Skeletal muscle tissue (tissue), 4 donors: Measurements from ENCODE around the gene NEFH. TPM values are rescaled to one million over a fixed set of nuclear protein-coding genes. Genes with fewer than 3 reads are reported as not detected.

Experiments used
- H3K27ac ChIP-seq: one replicate; pipeline ENCODE4 v1.7.0; 2013; ENCODE audit warnings: mild to moderate bottlenecking, low read depth, low read length, inconsistent platforms
- H3K27me3 ChIP-seq, 3 donors: one replicate each; pipeline ENCODE4 v1.7.0; 2013; ENCODE audit warnings: low read length in 3 of 3; ENCODE audit not compliant: control insufficient read depth in 3 of 3, insufficient read depth in 3 of 3
- H3K36me3 ChIP-seq, 3 donors: one replicate each; pipeline ENCODE4 v1.7.0; 2013; ENCODE audit warnings: low read length in 3 of 3; ENCODE audit not compliant: control insufficient read depth in 3 of 3, insufficient read depth in 3 of 3
- H3K4me1 ChIP-seq, 3 donors: one replicate each; pipeline ENCODE4 v1.7.0; 2013; ENCODE audit warnings: low read length in 3 of 3, mild to moderate bottlenecking in 3 of 3; ENCODE audit not compliant: control insufficient read depth in 3 of 3, insufficient read depth in 3 of 3
- H3K4me3 ChIP-seq, 3 donors: one replicate each; pipeline ENCODE4 v1.7.0; 2013; ENCODE audit warnings: low read length in 3 of 3
- H3K9ac ChIP-seq, 3 donors: one replicate each; pipeline ENCODE4 v1.7.0; 2013; ENCODE audit warnings: low read length in 3 of 3, mild to moderate bottlenecking in 3 of 3, moderate library complexity in 2 of 3, low read depth in 1 of 3
- H3K9me3 ChIP-seq, 3 donors: one replicate each; pipeline ENCODE4 v1.7.0; 2013; ENCODE audit warnings: low read length in 3 of 3; ENCODE audit not compliant: control insufficient read depth in 3 of 3
- total RNA-seq: library from RNA; depleted of rRNA; stranded (reverse); fragments of >200 nt; gene quantifications from one replicate; pipeline ENCODE4 v1.2.3, GENCODE V29; 2014
- donor health status: Osteomylitis.

Gene NEFH
- total RNA-seq, 1 donor from 2014 or later, result 0.52 TPM

DNA sequence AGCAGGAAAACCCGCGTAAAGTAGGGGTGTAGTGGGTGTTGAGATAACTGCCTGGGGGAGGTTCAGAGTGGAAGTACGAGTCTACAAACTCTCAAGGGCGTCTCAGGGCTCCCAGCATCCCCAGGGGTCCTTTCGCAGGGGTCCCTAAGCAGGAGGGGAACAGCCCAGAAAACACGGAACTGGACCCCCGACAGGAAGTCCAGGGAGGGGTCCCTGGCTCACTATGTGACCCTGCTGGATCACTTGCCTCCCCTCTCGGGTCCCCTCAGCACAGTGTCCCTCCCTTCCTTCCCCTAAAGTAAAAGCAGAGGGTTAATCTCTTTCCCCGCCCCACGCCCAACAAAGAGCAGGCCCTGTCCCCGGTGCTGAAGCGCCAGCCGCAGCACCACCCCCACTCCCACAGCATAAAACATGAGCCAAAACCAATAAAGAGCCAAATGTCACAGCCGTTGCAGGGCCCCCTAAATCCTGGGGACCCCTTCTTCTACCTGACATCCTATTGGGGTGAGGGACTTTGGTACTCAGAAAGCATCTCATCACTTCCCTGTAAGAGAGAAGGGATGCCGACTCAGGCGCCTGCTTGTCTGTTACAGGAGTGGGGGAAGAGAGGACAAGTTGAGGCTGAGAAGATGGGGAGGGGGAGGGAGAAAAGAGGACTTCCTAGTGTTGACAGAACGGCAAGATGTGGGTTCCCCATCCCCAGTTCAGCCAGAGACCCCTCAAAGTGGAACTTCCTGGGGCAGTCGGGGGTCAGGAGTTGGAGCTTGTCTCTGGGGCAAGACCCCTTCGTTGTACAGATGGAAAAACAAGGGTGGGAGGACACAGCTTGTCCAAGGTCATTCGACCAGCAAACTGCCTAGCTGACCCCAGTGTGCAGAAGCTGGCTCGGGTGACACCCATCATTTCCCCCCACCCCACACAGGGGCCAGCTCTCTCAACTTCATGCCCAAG lies 1.4 kb upstream of the NEFH start:
- Histone ChIP-seq H3K9ac (no peak overlapping the region), H3K27me3 (peaks cover 49 to 71% (median 63%) of the 10 kb centered on the region in 3 donors), H3K27ac (no peak overlapping the region), H3K4me3 (no peak overlapping the region), H3K36me3 (no peaks in the 10 kb centered on the region), H3K4me1 (peaks cover 7 to 13% (median 8%) of the 10 kb centered on the region in 3 donors), H3K9me3 (no peaks in the 10 kb centered on the region)

DNA sequence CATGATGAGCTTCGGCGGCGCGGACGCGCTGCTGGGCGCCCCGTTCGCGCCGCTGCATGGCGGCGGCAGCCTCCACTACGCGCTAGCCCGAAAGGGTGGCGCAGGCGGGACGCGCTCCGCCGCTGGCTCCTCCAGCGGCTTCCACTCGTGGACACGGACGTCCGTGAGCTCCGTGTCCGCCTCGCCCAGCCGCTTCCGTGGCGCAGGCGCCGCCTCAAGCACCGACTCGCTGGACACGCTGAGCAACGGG lies 169 bp downstream of the NEFH start:
- H3K27ac ChIP-seq, result no peak overlapping the region
- H3K4me3 ChIP-seq, result peak overlapping the region in 1 of 3 donors; percentile 45
- no peak overlapping the region for H3K9ac ChIP-seq
- H3K4me1 ChIP-seq, result peaks cover 7 to 13% (median 8%) of the 10 kb centered on the region in 3 donors
- no peaks in the 10 kb centered on the region for H3K36me3 ChIP-seq
- no peaks in the 10 kb centered on the region for H3K9me3 ChIP-seq
- peaks cover 48 to 71% (median 63%) of the 10 kb centered on the region in 3 donors for H3K27me3 ChIP-seq

DNA sequence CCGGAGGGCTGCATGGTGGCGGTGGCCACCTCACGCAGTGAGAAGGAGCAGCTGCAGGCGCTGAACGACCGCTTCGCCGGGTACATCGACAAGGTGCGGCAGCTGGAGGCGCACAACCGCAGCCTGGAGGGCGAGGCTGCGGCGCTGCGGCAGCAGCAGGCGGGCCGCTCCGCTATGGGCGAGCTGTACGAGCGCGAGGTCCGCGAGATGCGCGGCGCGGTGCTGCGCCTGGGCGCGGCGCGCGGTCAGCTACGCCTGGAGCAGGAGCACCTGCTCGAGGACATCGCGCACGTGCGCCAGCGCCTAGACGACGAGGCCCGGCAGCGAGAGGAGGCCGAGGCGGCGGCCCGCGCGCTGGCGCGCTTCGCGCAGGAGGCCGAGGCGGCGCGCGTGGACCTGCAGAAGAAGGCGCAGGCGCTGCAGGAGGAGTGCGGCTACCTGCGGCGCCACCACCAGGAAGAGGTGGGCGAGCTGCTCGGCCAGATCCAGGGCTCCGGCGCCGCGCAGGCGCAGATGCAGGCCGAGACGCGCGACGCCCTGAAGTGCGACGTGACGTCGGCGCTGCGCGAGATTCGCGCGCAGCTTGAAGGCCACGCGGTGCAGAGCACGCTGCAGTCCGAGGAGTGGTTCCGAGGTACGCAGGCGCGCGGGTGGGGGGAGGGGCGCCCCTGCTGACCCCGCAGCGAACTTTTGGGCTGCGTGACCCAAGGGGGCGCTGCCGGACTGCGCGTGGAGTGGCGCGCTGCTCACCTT lies 670 bp downstream of the NEFH start:
- Histone ChIP-seq H3K27me3 (peaks cover 45 to 71% (median 63%) of the 10 kb centered on the region in 3 donors), H3K27ac (no peak overlapping the region), H3K9ac (no peak overlapping the region), H3K4me3 (peak overlapping the region in 1 of 3 donors; percentile 45), H3K36me3 (no peaks in the 10 kb centered on the region), H3K4me1 (peaks cover 7 to 13% (median 8%) of the 10 kb centered on the region in 3 donors), H3K9me3 (no peaks in the 10 kb centered on the region)

DNA sequence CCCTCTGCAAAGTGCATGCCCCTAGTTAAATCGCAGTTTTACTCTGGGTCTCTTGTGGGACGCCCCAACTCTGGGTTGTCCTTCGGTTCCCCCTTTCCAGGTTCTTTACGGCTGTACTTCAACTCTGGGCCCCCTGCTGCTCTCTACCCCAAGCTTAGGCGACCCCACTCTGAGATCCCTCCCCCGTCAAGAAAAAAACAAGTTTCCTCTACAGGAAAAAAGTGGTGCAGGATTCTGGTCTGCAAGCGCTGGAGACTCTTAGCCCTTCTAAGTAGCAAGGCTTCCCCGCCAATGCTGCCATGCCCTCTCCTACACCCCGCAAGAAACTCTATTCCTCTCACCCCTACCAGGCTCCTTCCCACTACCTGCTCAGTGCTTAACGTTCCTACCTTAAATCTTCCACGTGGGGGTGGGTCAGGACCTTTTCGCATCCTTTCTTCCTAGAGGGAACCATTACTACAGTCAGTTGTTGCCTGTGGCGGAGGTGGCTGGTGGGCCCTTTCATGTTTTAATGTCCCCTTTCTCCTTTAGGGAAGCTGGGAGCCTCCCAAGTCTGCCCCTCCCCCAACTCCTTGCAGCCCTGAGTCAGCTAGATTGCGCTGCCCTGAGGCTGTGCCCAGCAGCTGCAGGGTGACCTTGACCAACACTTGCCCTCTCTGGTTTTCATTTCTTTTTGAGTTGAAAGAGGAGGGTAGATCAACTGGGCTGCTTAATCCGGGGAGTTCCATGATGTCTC lies 1.4 kb downstream of the NEFH start:
- Histone ChIP-seq H3K9ac (no peak overlapping the region), H3K27me3 (peaks cover 41 to 68% (median 63%) of the 10 kb centered on the region in 3 donors), H3K4me3 (no peak overlapping the region), H3K36me3 (no peaks in the 10 kb centered on the region), H3K4me1 (peaks cover 7 to 13% (median 8%) of the 10 kb centered on the region in 3 donors), H3K9me3 (no peaks in the 10 kb centered on the region), H3K27ac (no peak overlapping the region)

DNA sequence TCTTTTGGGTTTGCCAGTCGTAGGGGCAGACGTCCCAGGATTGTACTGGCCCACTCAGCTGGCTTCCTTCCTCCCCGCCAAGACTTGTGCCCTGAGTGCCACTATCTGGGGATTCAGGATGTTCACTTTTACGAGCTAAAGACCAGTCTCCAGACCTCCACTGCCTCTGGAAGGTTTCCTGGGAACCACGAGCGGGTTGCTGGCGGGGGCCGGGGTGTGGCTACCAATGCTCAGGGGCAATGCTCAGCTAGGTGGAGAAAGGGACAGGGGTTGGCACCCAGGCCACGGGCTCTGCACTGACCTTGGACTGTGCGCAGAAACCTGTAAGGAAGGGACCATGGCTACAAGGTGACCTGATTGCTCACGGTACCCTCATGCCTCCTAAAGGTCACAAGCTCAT lies 2.2 kb downstream of the NEFH start:
- Histone ChIP-seq H3K36me3 (no peaks in the 10 kb centered on the region), H3K4me1 (peaks cover 7 to 13% (median 8%) of the 10 kb centered on the region in 3 donors), H3K27ac (no peak overlapping the region), H3K9ac (no peak overlapping the region), H3K27me3 (peaks cover 41 to 60% (median 60%) of the 10 kb centered on the region in 3 donors), H3K4me3 (no peak overlapping the region), H3K9me3 (no peaks in the 10 kb centered on the region)

DNA sequence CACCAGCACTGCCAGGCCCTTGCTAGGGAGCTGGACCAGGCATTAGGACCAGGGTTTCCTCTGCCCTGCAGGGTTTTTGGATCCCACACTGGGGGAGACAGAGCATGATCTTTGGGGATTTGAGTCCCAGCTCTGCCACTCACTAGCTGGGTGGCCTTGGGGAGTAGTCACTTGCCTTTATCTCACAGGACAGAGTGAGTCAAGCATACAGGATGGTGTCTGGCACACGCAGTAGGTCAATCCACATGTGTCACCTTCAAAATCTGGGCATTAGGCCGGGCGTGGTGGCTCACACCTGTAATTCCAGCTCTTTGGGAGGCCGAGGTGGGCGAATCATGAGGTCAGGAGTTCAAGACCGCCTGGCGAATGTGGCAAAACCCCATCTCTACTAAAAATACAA lies 2.7 kb downstream of the NEFH start:
- Histone ChIP-seq H3K9ac (no peak overlapping the region), H3K9me3 (no peaks in the 10 kb centered on the region), H3K4me1 (peaks cover 7 to 13% (median 8%) of the 10 kb centered on the region in 3 donors), H3K4me3 (no peak overlapping the region), H3K27me3 (peaks cover 41 to 56% (median 55%) of the 10 kb centered on the region in 3 donors), H3K36me3 (no peaks in the 10 kb centered on the region), H3K27ac (no peak overlapping the region)

DNA sequence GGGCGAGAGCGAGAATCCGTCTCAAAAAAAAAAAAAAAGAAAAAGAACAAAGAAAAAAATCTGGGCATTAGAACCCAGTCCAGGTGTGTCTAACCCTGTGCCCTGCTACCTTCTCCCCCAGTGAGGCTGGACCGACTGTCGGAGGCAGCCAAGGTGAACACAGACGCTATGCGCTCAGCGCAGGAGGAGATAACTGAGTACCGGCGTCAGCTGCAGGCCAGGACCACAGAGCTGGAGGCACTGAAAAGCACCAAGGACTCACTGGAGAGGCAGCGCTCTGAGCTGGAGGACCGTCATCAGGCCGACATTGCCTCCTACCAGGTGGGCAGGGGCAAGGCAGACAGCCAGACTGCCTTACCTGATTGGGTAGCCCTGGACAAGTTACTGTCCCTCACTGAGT lies 3.2 kb downstream of the NEFH start:
- no peak overlapping the region for H3K9ac ChIP-seq
- peaks cover 5 to 13% (median 8%) of the 10 kb centered on the region in 3 donors for H3K4me1 ChIP-seq
- no peaks in the 10 kb centered on the region for H3K36me3 ChIP-seq
- H3K27ac ChIP-seq, result no peak overlapping the region
- H3K9me3 ChIP-seq, result no peaks in the 10 kb centered on the region
- no peak overlapping the region for H3K4me3 ChIP-seq
- H3K27me3 ChIP-seq, result peaks cover 41 to 50% (median 50%) of the 10 kb centered on the region in 3 donors

DNA sequence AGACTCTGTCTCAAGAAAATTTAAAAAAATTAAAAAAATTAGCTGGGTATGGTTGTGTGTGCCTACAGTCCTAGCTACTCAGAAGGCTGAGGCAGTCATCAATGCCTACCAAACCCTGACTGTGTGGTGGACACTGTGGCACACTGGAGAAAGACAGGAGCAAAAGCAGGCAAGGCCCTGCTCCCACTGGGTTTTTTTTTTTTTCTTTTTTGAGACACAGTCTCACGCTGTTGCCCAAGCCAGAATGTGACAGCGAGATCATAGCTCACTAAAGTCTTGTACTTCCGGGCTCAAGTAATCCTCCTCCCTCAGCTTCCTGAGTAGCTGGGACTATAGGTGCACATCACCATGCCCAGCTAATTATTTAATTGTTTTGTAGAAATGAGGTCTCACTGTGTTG lies 4.6 kb downstream of the NEFH start:
- no peak overlapping the region for H3K27ac ChIP-seq
- H3K27me3 ChIP-seq, result peaks cover 32 to 37% (median 36%) of the 10 kb centered on the region in 3 donors
- H3K4me3 ChIP-seq, result no peak overlapping the region
- no peak overlapping the region for H3K9ac ChIP-seq
- H3K4me1 ChIP-seq, result peaks cover 5 to 13% (median 8%) of the 10 kb centered on the region in 3 donors
- no peaks in the 10 kb centered on the region for H3K36me3 ChIP-seq
- H3K9me3 ChIP-seq, result no peaks in the 10 kb centered on the region

DNA sequence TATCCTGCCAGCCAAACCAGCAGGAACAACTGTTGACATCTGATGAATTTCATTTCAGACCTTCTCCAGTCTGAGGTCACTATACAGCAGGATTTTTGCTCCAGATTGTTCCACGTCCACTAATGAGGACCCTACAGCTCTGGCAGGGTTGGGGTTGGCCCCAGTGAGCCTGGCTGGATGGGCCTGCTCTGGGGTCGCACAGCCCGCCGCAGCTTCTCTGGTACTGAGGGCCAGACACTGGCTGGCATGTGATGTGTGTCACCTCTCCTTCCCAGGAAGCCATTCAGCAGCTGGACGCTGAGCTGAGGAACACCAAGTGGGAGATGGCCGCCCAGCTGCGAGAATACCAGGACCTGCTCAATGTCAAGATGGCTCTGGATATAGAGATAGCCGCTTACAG lies 5.4 kb downstream of the NEFH start:
- no peak overlapping the region for H3K4me3 ChIP-seq
- H3K9me3 ChIP-seq, result no peaks in the 10 kb centered on the region
- no peak overlapping the region for H3K9ac ChIP-seq
- H3K27ac ChIP-seq, result no peak overlapping the region
- H3K27me3 ChIP-seq, result peaks cover 23 to 30% (median 28%) of the 10 kb centered on the region in 3 donors
- no peaks in the 10 kb centered on the region for H3K36me3 ChIP-seq
- peaks cover 2 to 9% (median 6%) of the 10 kb centered on the region in 3 donors for H3K4me1 ChIP-seq
